Chondrocyte (in vitro differentiated cells): Measurements from ENCODE around the gene SIT1. TPM values are rescaled to one million over a fixed set of nuclear protein-coding genes. Genes with fewer than 3 reads are reported as not detected.

Experiments
- DNase-seq: peaks from one replicate; pipeline ENCODE4 v3.0.0; 2021; ENCODE audit warnings: mixed read lengths, low spot score
- H3K27ac Mint-ChIP-seq: one replicate; pipeline ENCODE4 v1.8.0; 2021; ENCODE audit warnings: mild to moderate bottlenecking, moderate library complexity, mixed read lengths; ENCODE audit not compliant: unreplicated experiment
- H3K27me3 Mint-ChIP-seq: 2 replicates; pipeline ENCODE4 v1.8.0; 2021; ENCODE audit warnings: low read depth, mixed read lengths
- H3K36me3 Mint-ChIP-seq: 2 replicates; pipeline ENCODE4 v1.8.0; 2021; ENCODE audit warnings: low read depth, mixed read lengths
- H3K4me1 Mint-ChIP-seq: 2 replicates; pipeline ENCODE4 v1.8.0; 2021; ENCODE audit warnings: low read depth, mild to moderate bottlenecking, mixed read lengths
- H3K4me3 Mint-ChIP-seq: one replicate; pipeline ENCODE4 v1.8.0; 2021; ENCODE audit warnings: mild to moderate bottlenecking, moderate library complexity, mixed read lengths; ENCODE audit not compliant: unreplicated experiment
- H3K9me3 Mint-ChIP-seq: 2 replicates; pipeline ENCODE4 v1.8.0; 2021; ENCODE audit warnings: low read depth, mixed read lengths
- total RNA-seq: library from RNA; stranded (reverse); gene quantifications from 3 replicates; pipeline ENCODE4 v1.2.1, GENCODE V29; 2021
- TF ChIP-seq, protein P1 (sequence below): fragments of 200-600 bp; sonication (generic); IDR thresholded peaks from 2 replicates; pipeline ENCODE4 v1.5.0; 2021; ENCODE audit warnings: antibody characterized with exemption, mild to moderate bottlenecking, moderate library complexity

SIT1 gene
- total RNA-seq, 1 donor from 2014 or later = not detected

- TF ChIP-seq, protein P1, sequence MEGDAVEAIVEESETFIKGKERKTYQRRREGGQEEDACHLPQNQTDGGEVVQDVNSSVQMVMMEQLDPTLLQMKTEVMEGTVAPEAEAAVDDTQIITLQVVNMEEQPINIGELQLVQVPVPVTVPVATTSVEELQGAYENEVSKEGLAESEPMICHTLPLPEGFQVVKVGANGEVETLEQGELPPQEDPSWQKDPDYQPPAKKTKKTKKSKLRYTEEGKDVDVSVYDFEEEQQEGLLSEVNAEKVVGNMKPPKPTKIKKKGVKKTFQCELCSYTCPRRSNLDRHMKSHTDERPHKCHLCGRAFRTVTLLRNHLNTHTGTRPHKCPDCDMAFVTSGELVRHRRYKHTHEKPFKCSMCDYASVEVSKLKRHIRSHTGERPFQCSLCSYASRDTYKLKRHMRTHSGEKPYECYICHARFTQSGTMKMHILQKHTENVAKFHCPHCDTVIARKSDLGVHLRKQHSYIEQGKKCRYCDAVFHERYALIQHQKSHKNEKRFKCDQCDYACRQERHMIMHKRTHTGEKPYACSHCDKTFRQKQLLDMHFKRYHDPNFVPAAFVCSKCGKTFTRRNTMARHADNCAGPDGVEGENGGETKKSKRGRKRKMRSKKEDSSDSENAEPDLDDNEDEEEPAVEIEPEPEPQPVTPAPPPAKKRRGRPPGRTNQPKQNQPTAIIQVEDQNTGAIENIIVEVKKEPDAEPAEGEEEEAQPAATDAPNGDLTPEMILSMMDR = no peak
- Mint-ChIP-seq H3K9me3 (no peaks in the 10 kb centered on the region), H3K4me3 (no peak overlapping the region), H3K36me3 (peaks cover 10% of the 10 kb centered on the region), H3K4me1 (peaks cover 74% of the 10 kb centered on the region), H3K27me3 (no peaks in the 10 kb centered on the region), H3K27ac (peak overlapping the region; percentile 63)
- no peak for DNase-seq
Measured at GRCh38 chr9:35662437-35662836, 11.7 kb upstream of the SIT1 start.

- no peak for DNase-seq
- H3K27me3 Mint-ChIP-seq = no peaks in the 10 kb centered on the region
- H3K27ac Mint-ChIP-seq = peak overlapping the region; percentile 63
- no peak overlapping the region for H3K4me3 Mint-ChIP-seq
- H3K36me3 Mint-ChIP-seq = peaks cover 10% of the 10 kb centered on the region
- TF ChIP-seq, protein P1 = no peak
- H3K4me1 Mint-ChIP-seq = peaks cover 80% of the 10 kb centered on the region
- H3K9me3 Mint-ChIP-seq = no peaks in the 10 kb centered on the region
Measured at GRCh38 chr9:35661756-35662350, 11.1 kb upstream of the SIT1 start.

DNA sequence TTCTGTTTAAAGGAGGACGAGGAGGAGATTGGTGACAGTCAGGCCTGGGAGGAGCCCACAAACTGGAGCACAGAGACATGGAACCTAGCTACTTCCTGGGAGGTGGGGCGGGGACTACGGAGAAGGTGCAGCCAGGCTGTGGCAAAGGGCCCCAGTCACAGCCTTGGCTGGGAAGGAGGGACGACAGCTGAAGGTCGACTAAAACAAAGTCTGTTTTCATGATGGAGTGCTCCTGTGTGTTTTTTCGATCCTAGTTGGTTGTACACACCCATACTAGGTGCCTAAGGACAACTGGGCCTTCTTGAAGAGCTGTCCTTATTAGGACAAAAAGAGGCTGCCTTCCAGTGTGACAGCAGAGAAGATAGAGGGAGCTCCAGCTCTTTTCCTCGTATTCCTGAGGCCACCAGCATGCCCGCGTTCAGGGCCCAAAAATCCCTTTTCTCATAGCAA, 10.3 kb upstream of the SIT1 start:
- H3K27ac Mint-ChIP-seq = peak overlapping the region; percentile 90
- TF ChIP-seq, protein P1 = peak; percentile 84
- H3K36me3 Mint-ChIP-seq = peaks cover 10% of the 10 kb centered on the region
- no peak for DNase-seq
- H3K4me1 Mint-ChIP-seq = peaks cover 79% of the 10 kb centered on the region
- no peaks in the 10 kb centered on the region for H3K27me3 Mint-ChIP-seq
- H3K4me3 Mint-ChIP-seq = peak overlapping the region; percentile 24
- no peaks in the 10 kb centered on the region for H3K9me3 Mint-ChIP-seq

GRCh38 chr9:35659340-35659739, 8.6 kb upstream of the SIT1 start:
- peaks cover 68% of the 10 kb centered on the region for H3K4me1 Mint-ChIP-seq
- no peaks in the 10 kb centered on the region for H3K9me3 Mint-ChIP-seq
- H3K36me3 Mint-ChIP-seq = peaks cover 10% of the 10 kb centered on the region
- DNase-seq = no peak
- H3K4me3 Mint-ChIP-seq = peak overlapping the region; percentile 78
- H3K27me3 Mint-ChIP-seq = no peaks in the 10 kb centered on the region
- H3K27ac Mint-ChIP-seq = peak overlapping the region; percentile 90
- TF ChIP-seq, protein P1 = no peak

GRCh38 chr9:35658968-35659220, 8.2 kb upstream of the SIT1 start:
- no peak for DNase-seq
- Mint-ChIP-seq H3K27me3 (no peaks in the 10 kb centered on the region), H3K36me3 (peaks cover 10% of the 10 kb centered on the region), H3K9me3 (no peaks in the 10 kb centered on the region), H3K4me3 (peak overlapping the region; percentile 78), H3K4me1 (peaks cover 63% of the 10 kb centered on the region), H3K27ac (peak overlapping the region; percentile 90)
- TF ChIP-seq, protein P1 = no peak
